C4-2B (cell line): ENCODE data around the gene JAKMIP1.

Experiments used
- CTCF ChIP-seq: fragments of 450-650 bp; conservative IDR thresholded peaks from 2 replicates; pipeline ENCODE4 v1.5.1; 2017; ENCODE audit warnings: mild to moderate bottlenecking
- ZFX ChIP-seq: fragments of 450-650 bp; IDR thresholded peaks from 2 replicates; pipeline ENCODE4 v1.6.1; 2017

GRCh38 chr4:6235901-6236640, 35.7 kb upstream of the JAKMIP1 start:
- no peak for TF ChIP-seq CTCF
- TF ChIP-seq ZFX = no peak
